SKM-1 treated with dmso at 0.1 percent for 144 hours (cell line): ENCODE data around the gene PADI3.
"Not testable (repeated sequence)": the region's sequence is repeated elsewhere in the genome, so short reads cannot be mapped to it uniquely, and the experiment has no call there.

Source experiments
- DNase-seq: peaks from one replicate; lab custom pipeline; 2025; ENCODE audit not compliant: unreplicated experiment; lab: John Stamatoyannopoulos, UW

Gene PADI3

DNA sequence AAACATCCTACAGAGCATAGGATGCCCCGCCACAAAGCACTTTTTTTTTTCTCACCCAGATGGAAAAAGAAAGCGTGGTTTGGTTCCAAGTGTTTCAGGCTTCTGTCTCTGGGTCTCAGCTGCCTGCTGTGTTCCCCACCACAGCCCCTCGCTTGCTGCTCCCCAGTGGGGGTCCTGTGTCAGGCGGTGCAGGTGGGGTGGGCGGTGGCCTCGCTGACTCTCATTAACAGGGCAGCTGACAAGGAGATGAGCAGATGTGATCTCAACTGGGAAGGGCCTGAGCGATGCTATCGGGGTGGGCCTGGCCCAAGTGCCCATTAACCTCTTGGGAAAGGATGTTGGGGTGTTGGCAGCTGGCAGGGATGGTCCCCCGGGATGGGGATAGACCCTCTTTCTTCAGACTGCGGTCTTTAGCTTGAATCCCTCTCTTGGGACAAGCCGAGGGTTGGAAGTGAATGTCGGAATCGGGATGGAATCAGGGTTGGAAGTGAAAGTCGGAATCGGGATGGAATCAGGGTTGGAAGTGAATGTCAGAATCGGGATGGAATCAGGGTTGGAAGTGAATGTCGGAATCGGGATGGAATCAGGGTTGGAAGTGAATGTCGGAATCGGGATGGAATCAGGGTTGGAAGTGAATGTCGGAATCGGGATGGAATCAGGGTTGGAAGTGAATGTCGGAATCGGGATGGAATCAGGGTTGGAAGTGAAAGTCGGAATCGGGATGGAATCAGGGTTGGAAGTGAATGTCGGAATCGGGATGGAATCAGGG lies 7.7 kb upstream of the PADI3 start:
- DNase-seq, result not testable (repeated sequence)

DNA sequence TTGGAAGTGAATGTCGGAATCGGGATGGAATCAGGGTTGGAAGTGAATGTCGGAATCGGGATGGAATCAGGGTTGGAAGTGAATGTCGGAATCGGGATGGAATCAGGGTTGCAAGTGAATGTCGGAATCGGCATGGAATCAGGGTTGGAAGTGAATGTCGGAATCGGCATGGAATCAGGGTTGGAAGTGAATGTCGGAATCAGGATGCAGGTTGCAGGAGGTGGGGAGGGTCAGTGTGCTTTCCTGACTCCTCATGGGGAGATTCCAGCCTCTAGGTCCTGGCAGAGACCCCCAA lies 7.2 kb upstream of the PADI3 start:
- not testable (repeated sequence) for DNase-seq

DNA sequence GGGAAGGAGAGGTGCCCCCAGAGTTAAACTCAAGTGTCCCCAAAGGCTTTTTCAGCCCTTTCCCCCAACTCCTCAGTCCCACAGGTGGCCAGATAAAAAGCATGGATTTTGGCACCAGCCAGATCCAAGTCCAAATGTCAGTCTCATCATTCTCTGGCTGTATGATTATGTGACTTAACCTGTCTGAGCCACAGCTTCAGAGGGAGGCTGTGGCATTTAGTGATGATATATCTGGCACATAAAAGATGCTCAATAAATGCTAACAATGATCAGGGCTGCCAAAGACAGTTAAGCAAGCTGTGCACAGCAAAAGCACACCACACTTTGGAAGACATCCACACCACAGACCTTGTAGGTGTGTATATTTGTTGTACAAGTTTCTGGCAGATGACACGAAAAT lies 5.6 kb upstream of the PADI3 start:
- no peak for DNase-seq

DNA sequence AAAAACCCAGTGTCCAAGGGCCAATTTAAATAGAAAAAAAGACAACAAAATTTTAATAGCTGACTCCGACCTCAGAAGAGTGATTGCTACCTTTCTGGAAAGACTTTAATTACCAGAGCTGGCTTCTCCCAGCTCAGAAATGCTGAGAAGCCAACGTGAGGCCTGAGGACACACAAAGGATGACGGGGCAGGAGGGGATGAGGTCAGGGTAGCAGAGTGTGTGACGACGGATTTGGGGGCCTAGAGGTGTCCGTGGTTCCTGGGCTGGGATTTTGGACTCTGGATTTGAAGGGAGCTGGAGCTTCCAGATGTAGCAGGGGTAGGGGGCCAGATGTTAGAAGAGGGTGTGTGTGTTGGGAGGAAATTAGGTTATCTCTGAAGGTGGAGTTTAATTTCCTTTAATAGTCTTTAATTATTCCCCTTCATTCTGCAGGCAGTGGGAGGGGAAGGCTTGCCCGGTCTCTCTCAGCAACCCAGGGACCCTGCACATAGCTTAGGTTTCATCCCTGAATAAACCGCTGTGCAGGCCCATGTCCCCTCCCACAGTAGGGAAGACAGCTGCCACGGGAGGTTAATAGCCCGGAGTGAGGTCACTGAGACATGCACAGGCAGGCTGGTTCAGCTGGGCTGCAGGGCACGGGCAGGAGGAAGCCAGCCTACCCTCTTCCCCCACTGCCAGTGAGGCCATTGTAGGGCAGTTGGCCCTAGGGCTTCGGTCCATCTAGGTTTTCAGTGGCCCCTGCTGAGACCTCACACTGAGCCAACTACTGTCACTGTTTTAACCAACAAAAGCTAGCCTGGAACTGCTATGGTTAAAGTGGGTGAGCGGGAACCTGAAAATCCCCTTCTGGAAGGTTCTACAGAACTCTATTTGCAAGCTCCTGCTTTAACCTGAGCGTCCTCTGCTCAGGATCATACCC lies 3.8 kb upstream of the PADI3 start:
- DNase-seq, result no peak

DNA sequence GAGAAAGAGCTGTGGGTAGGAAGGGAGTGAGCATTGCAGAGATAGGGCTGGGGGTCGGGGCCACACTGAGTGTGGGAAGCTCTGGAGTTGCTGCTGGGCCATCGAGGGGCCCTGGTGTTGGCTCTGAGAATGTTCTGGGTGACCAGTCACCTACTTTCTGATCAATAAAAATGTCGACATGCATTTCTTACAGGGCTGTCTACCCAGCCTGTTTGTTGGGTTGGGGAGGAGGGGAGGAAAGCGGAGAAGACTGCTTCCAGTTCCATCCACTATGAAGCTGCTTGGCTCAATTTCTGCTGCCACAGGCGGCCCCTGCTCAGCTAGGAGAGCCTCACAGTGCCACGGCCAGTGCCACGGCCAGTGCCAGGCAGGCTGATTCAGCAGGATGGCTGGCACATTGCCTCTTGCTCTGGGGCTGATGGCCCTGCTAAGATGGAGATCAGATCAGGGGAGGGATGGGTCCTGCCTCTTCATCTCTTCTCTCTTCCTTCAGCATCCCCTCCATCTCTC lies 3.0 kb upstream of the PADI3 start:
- DNase-seq, result no peak

DNA sequence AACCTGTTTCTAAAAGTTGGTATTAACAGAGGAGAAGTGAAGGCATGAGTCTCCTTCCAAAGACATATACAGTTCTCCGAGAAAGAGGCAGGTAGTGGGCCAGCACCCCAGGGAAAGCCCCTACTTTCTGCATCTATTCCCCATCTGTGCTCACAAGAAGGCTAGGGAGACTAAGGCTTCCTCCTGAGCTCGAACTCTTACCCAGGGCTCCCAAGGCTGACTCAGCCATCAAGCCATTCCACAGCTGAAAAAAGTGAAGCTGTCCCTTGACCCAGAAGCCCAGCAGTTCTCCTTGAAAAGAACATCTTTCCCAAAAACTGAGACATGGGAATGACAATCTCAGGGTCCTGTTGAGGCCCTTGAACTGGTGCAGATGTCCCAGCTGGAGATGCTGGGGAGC lies 1.9 kb upstream of the PADI3 start:
- DNase-seq, result no peak

DNA sequence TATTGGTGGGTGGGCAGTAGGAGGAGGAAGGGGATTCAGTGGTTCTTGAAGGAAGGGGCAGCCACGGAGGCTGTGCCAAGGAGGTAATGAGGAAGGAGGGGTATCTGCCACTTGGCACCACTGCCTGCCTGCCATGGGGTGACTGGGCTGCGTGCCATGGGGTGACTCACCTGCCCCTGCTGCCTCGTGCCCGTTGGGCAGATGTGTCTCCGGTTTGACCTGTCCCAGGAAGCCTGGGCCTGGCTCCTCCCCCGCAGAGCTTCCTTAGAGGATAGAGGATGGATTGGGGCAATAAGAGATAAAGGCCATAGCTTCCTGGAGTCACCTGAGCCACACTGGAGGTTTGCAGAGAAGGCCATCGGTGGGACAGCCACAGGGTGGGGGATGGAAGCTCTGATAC lies 1.7 kb downstream of the PADI3 start:
- DNase-seq, result no peak

DNA sequence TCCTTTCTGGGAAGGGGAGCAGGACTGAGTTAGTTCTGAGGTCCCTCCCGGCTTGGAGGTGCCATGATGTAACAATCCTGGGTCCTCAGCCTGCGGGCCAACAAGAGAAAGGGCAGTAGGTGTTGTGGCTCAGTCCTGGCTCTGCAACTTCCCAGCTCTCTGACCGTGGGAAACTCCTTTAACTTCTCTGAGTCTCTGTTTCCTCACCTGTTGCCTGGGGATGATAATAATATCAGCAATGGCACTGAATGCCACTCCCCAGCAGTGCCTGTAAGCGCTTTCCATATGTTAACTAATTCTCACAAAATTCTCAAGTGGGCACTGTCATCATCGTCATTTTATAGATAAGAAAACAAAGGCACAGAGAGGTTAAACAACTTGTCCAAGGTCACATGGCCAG lies 2.3 kb downstream of the PADI3 start:
- no peak for DNase-seq

DNA sequence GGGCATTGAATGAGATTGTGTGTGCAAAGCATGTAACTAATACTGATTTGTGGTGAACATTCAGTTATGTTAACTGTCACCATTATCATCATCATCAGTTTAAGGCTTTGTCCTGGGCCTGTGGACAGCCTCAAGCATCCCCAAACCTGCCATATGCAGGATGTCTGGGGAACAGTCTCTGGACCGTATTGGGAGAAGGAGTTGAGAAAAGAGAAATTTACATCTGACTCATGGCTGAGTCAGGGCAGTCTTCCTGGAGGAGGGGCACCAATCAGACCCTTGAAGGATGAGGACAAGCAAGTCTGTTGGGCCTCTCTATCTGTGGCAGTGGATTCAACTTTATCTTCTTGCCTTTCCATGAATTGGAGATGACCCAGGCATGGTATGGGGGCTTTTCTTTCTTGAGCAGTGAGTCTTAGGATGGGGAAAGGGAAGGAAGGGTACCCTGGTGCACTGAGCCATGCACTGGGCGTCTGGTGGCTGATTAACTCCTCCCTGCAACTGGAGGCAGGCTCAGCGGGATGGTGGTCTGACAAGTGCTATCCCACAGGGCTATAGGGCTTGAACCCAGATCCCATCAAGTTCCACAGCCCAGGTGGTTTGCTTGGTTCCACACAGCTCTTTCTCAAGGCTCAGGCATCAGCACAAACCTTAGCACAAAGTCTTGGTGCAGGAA lies 2.9 kb downstream of the PADI3 start:
- DNase-seq, result no peak

DNA sequence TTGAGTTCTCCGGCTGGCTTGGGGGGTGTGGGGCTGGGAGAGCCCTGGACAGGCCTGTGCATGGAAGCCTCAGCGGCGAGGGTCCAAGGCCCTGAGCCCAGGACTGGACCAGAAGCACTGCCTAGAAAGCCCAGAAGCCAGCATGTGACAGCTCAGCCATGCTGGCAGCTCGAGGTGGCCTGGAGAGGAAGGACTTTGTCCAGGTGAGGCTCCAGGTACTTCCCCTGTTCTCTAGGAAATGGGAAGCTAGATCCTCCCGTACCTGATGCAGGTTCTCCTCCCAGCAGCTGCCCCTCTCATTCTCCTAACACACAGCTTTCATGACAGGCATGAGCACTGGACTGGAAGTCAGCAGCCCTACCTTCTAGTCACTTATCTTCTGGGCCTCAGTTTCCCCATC lies 6.4 kb downstream of the PADI3 start:
- no peak for DNase-seq

DNA sequence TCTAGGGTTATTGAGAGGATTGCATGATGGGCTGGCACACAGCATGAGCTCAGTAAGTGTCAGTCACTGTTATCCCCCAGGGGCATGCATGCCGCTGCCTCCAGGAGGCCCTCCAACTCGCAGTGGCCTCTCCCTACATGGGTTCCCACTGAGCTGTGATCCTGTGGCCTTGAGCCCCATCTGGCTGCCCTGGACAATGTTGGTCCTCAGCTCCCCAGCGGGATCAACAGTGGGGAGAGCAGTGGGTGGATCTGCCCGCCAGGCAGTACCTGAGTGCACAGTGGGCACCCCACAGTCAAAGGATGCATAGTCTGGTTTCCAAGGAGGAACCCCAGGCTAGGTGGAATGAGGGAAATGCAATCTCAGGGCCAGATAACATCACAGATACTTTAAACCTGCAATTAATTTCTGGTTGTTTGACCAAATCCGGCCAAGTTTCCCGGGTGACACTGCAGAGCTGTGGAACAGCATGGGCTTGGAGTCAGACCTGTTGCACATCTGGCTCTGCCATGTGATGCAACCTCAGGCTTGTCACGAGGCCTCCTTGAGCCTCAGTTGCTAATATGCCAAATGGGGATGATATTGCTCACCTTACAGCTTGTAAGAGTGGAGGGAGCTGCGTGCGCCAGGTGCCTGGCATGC lies 9.3 kb downstream of the PADI3 start:
- no peak for DNase-seq

DNA sequence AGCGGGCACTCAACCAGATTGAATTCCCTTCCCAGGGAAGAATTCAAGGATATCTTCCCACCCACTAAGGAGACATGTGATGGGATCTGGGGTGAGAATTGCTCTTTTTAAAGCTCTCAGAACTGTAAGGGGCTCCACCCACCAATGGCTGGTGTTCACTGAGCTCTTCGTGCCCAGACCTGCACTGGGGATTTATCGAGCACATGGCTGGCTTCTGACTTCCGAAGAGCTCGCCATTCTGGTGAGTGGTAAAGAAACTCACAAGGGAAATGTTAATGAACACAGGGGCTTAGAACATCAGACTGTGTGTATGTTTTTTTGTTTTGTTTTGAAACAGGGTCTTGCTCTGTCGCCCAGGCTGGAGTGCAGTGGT lies 9.8 kb downstream of the PADI3 start:
- no peak for DNase-seq

DNA sequence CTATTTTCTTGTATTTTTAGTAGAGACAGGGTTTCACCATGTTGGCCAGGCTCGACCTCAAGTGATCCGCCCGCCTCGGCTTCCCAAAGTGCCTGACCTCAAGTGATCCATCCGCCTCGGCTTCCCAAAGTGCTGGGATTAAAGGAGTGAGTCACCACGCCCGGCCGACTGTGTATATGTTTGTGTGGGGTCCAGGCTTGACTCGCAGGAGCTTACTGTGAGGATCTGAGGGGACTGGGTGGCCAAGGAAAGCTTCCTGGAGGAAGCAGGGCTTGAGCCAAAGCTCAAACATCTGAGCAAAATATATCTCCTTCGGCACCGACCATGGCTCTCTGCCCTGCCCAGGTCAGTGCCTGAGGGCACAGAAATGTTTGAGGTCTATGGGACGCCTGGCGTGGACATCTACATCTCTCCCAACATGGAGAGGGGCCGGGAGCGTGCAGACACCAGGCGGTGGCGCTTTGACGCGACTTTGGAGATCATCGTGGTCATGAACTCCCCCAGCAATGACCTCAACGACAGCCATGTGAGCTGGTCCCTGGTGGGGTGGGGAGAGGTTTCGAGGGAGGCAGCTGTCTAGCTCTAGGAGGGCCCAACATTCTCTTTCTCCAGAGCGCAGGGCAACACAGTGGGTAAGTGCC lies 10.5 kb downstream of the PADI3 start:
- no peak for DNase-seq

DNA sequence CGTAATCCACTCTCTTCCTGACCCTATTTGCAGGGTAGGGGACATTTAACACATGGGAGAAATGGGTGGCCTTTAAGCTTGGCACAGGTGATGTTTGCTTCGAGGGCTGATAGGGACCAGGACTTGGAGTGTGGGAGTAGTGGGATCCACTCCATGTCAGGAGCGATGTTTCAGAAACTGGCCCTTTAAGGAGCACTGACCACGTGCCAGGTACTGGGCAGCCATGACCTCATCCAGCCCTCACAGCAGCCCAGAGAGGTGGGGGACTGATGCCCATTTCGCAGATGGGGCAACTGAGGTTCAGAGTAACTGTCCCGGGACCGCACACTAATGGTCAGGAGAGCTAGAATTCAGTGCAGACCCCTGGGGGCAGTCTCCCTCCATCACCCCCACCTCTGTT lies 11.4 kb downstream of the PADI3 start:
- no peak for DNase-seq

DNA sequence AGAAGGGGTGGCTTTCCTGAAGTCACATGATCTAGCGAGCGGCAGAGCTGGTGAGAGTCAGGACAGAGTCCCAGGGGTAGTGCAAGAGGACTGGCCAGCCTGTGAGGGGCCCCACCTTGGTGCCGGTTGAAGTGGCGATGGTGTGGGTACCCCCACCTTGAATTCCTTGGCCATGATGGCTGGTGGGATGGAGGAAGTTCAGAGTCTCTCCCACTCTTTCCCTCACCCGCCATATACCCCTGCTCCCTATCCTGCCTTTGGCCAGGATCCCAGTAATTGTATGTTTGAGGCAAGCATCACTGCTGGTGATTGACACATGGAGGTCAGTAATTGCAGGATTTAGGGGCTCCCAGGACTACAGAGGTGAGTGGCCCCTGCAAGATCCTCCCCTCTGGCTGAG lies 11.8 kb downstream of the PADI3 start:
- DNase-seq, result no peak

DNA sequence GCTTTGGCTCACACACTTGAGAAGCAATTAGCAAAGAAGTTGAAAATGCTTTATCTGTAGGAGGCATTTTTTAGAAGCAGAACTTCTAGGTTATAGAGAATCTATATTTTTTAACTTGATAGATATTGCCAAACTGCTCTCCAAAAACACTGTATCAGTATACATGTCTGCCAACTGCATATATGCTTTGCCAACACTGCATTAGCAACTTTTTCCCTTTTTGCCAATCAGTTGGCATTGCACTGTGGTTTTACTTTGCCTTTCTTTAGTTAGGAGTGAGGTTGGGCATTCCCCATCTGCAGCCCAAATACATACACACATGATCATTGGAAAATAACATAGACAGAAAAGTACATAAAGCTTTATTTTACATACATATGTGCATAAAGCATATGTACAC lies 15.0 kb downstream of the PADI3 start:
- DNase-seq, result no peak

DNA sequence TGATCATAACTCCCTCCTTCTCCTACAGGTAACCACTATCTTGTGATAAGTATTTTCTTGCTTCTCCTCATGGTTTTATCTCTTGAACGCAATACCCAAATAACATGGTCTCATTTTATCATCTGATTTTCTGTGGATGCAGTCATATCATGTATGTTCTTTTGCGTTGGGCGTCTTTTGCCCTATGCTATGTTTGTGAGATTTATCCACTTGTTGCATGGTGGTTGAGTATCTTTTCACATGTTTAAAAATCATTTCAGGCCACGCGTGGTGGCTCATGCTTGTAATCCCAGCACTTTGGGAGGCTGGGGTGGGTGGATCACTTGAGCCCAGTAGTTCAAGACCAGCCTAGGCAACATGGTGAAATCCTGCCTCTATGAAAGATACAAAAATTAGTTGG lies 15.6 kb downstream of the PADI3 start:
- no peak for DNase-seq

DNA sequence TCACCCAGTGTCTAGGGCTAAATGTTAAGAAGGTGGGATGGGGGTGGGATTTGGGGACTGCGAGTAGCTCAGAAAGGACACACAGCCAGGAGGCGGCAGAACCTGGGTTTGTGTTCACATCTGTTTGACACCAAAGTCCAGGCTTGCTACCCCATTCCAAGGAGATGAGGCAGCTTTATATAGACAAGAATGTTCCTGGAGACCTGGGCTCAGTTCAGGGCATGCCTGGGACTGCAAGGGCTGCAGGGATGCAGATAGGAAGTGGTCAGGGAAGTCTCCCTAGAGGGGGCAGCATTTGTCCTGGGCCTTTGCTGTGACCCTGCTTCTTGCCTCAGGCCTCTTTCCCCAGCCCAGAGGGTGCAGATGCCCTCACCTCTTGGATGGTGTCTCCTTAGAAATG lies 16.3 kb downstream of the PADI3 start:
- no peak for DNase-seq

DNA sequence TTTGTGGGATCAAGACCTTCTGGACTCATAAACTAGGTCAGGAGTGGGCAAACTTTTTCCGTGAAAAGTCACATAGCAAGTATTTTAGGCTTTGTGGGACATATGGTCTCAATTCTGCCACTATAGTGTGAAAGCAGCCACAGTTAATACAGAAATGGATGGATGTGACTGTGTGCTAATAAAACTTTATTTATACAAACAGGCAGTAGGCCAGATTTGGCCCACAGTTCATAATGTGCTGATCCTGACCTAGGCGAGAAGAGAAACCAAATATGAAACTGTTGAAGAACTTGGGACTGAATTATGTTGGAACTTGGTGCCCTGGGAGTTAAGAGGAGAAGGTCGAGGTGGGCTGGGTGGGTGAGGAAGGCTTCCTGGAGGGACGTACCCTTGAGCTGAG lies 17.1 kb downstream of the PADI3 start:
- DNase-seq, result no peak

DNA sequence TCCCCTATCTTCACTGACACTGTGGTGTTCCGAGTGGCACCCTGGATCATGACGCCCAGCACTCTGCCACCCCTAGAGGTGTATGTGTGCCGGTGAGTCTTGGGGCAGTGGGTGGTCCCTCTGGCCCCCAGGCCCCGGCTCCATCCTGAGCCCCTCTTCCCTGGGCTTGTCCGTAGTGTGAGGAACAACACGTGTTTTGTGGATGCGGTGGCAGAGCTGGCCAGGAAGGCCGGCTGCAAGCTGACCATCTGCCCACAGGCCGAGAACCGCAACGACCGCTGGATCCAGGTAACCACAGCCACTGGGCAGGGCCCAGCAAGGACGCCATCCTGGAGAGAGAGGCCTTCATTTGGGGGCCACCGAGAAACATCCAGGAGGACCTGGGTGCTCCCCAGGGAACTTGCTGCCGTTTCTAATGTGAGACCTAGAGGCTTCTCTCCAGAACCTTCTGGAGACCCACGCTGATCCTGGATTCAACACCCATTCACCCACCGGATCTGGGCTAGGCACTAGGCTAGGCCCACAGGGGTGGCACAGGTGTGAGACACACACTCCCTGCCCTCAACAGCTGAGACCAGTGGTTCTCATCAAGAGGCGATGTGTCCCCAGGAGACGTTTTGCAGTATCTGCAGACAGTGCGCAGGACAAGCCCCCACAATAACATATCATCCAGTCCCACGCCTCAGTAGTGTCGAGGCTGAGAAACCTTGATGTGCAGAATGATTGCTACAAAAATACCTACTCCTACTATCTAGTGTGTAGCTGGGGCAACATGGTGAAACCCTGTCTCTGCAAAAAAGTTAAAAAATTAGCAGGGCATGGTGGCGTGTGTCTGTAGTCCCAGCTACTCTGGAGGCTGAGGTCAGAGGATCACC lies 22.2 kb downstream of the PADI3 start:
- no peak for DNase-seq
